ENCODE results near the gene NBEAL2. TPM values are rescaled to one million over a fixed set of nuclear protein-coding genes. Genes with fewer than 3 reads are reported as not detected.

Gene NBEAL2
- total and polyA plus RNA-seq, 11 donors = 8.1 to 45.7 (median 13.1) TPM

- Histone ChIP-seq H3K27me3 (no peaks in the 10 kb centered on the region), H3K36me3 (peaks cover 0 to 47% (median 18%) of the 10 kb centered on the region in 9 donors), H3K27ac (no peak overlapping the region), H3K4me1 (peaks cover 0 to 22% (median 7%) of the 10 kb centered on the region in 12 donors), H3K9me3 (no peaks in the 10 kb centered on the region), H3K4me3 (no peak overlapping the region)
- peak in 1 of 5 donors; percentile 11 for DNase-seq
- TF ChIP-seq POLR2A (IDR thresholded peaks at IDR 0.05) = no peak
- TF ChIP-seq CTCF (IDR thresholded peaks at IDR 0.05) = no peak
- intact Hi-C loops (cut with DNase I) = loop anchor here in 1 of 10 donors (10.0 kb wide), 1 partner anchor 313 kb away; no protein-coding TSS in a partner anchor
- ATAC-seq = no peak
- WGBS, 4 donors = 77 to 88% (median 83%) methylated on average over 6 of the region's 6 CpGs
These were observed 31.9 kb downstream of the NBEAL2 start for GRCh38 chr3:47011371-47011770.

- Histone ChIP-seq H3K4me3 (no peak overlapping the region), H3K36me3 (peaks cover 0 to 47% (median 24%) of the 10 kb centered on the region in 9 donors), H3K4me1 (peaks cover 0 to 22% (median 9%) of the 10 kb centered on the region in 12 donors), H3K9me3 (no peaks in the 10 kb centered on the region), H3K27me3 (no peaks in the 10 kb centered on the region), H3K27ac (no peak overlapping the region)
- no peak for ATAC-seq
- TF ChIP-seq POLR2A (IDR thresholded peaks at IDR 0.05) = no peak
- DNase-seq = peak in 2 of 5 donors; percentile 35 to 61
- intact Hi-C loops (cut with DNase I) = loop anchor here in 1 of 10 donors (10.0 kb wide), 1 partner anchor 312 kb away; no protein-coding TSS in a partner anchor
- 72 to 77% (median 73%) methylated on average over 7 to 10 of the region's 10 CpGs for WGBS, 4 donors
These were observed 33.1 kb downstream of the NBEAL2 start for GRCh38 chr3:47012342-47013230.

- Histone ChIP-seq H3K36me3 (peaks cover 0 to 49% (median 29%) of the 10 kb centered on the region in 9 donors), H3K27me3 (no peaks in the 10 kb centered on the region), H3K4me1 (peaks cover 0 to 22% (median 9%) of the 10 kb centered on the region in 12 donors), H3K9me3 (no peaks in the 10 kb centered on the region), H3K4me3 (no peak overlapping the region), H3K27ac (no peak overlapping the region)
- ATAC-seq (no peak), DNase-seq (no peak)
- 79 to 91% (median 87%) methylated on average over 3 of the region's 3 CpGs for WGBS, 4 donors
- intact Hi-C loops (cut with DNase I) = loop anchor here in 1 of 10 donors (10.0 kb wide), 1 partner anchor 312 kb away; no protein-coding TSS in a partner anchor
- TF ChIP-seq POLR2A (IDR thresholded peaks at IDR 0.05) = no peak
- no peak for TF ChIP-seq CTCF (IDR thresholded peaks at IDR 0.05)
These were observed 33.8 kb downstream of the NBEAL2 start for GRCh38 chr3:47013231-47013630.

- Histone ChIP-seq H3K9me3 (no peaks in the 10 kb centered on the region), H3K4me1 (peaks cover 0 to 18% (median 7%) of the 10 kb centered on the region in 12 donors), H3K4me3 (no peak overlapping the region), H3K36me3 (peaks cover 0 to 53% (median 37%) of the 10 kb centered on the region in 9 donors), H3K27ac (no peak overlapping the region), H3K27me3 (no peaks in the 10 kb centered on the region)
- intact Hi-C loops (cut with DNase I) = loop anchor here in 1 of 10 donors (10.0 kb wide), 1 partner anchor 311 kb away; no protein-coding TSS in a partner anchor
- ATAC-seq = no peak
- TF ChIP-seq POLR2A (IDR thresholded peaks at IDR 0.05) (no peak), CTCF (IDR thresholded peaks at IDR 0.05) (no peak)
- DNase-seq = no peak
These were observed 34.6 kb downstream of the NBEAL2 start for GRCh38 chr3:47014036-47014435.
